K562 (cell line): ENCODE measurements around the gene SPOCK3. TPM values are rescaled to one million over a fixed set of nuclear protein-coding genes. Genes with fewer than 3 reads are reported as not detected.

ENCODE experiments used
- ATAC-seq: fragments of 200-7000 bp; cut with Tn5 transposase; 3 replicates; pipeline ENCODE4 v1.9.1; 2020; ENCODE audit warnings: moderate library complexity
- BruUV-seq: library from RNA; stranded (reverse); fragments of 400-500 nt; replicated peaks from 2 replicates; lab custom pipeline; 2021; lab: Mats Ljungman, UMichigan
- CTCF ChIA-PET: fragments of 300-600 bp; formaldehyde crosslinking; extraction: SDS; loops from one replicate; lab custom pipeline; 2021; ENCODE audit warnings: low intra/inter-chr PET ratio; lab: Yijun Ruan, JAX
- POLR2A ChIA-PET: fragments of 300-600, 350-650 bp; sonication (Branson Sonifier 250); formaldehyde crosslinking; extraction: SDS; loops from one replicate; lab custom pipeline; 2021; ENCODE audit warnings: antibody characterized with exemption, inconsistent platforms; lab: Yijun Ruan, JAX
- DNase-seq, 4 experiments: peaks; one replicate each; pipeline versions ENCODE4 v3.0.0 to v3.0.0-alpha.2; 2011 to 2018; ENCODE audit warnings: low spot score in 3 of 4, mixed read lengths in 3 of 4; ENCODE audit errors: extremely low read depth in 1 of 4
- FAIRE-seq: peaks from 2 replicates; lab custom pipeline; 2011; peaks lifted over from hg19 to GRCh38; lab: Jason Lieb, UNC
- H2AFZ ChIP-seq: 2 replicates; pipeline ENCODE4 v1.6.0; 2011; ENCODE audit warnings: low read depth, low read length, control low read depth, inconsistent platforms
- H3K27ac ChIP-seq: fragments of 200-600 bp; 3 replicates; pipeline ENCODE4 v1.8.0; 2011; ENCODE audit warnings: low read depth, mild to moderate bottlenecking, control low read depth, inconsistent platforms, low read length, moderate library complexity, mixed read lengths; ENCODE audit errors: extremely low read depth
- H3K27me3 ChIP-seq, 2 experiments: fragments of 300-600 bp in 1 of 2; 2 replicates in 1 of 2; 3 replicates in 1 of 2; pipeline versions ENCODE4 v1.6.0 to v1.8.0; 2011; ENCODE audit warnings: inconsistent platforms in 2 of 2, low read length in 2 of 2, mild to moderate bottlenecking in 1 of 2, mixed read lengths in 1 of 2, moderate library complexity in 1 of 2; ENCODE audit not compliant: control insufficient read depth in 2 of 2, insufficient read depth in 2 of 2
- H3K36me3 ChIP-seq: fragments of 300-600 bp; 3 replicates; pipeline ENCODE4 v1.8.0; 2011; ENCODE audit warnings: mild to moderate bottlenecking, low read length, inconsistent platforms; ENCODE audit not compliant: control insufficient read depth, insufficient read depth
- H3K4me1 ChIP-seq, 2 experiments: fragments of 200-600 bp in 1 of 2; replicated peaks in 1 of 2; 2 replicates in 1 of 2; 3 replicates in 1 of 2; pipeline versions ENCODE4 v1.5.1 to v1.8.0; 2011; ENCODE audit warnings: inconsistent platforms in 2 of 2, low read length in 2 of 2, mild to moderate bottlenecking in 1 of 2, mixed read lengths in 1 of 2, moderate library complexity in 1 of 2; ENCODE audit not compliant: control insufficient read depth in 2 of 2, insufficient read depth in 2 of 2
- H3K4me2 ChIP-seq: 2 replicates; pipeline ENCODE4 v1.6.1; 2011; ENCODE audit warnings: low read length, control low read depth, inconsistent platforms, mixed read lengths; ENCODE audit not compliant: insufficient read depth
- H3K4me3 ChIP-seq: fragments of 200-600 bp; sonication (generic), shearing (Covaris generic); 2 replicates; pipeline ENCODE4 v1.5.1; 2016; ENCODE audit warnings: control low read depth, inconsistent platforms
- H3K79me2 ChIP-seq: fragments of 200-600 bp; 3 replicates; pipeline ENCODE4 v1.8.0; 2011; ENCODE audit warnings: low read length, inconsistent platforms; ENCODE audit not compliant: control insufficient read depth, insufficient read depth
- H3K9ac ChIP-seq, 2 experiments: 2 replicates each; pipeline versions ENCODE4 v1.6.0 to v1.6.1; 2011; ENCODE audit warnings: low read depth in 2 of 2, low read length in 2 of 2, control low read depth in 1 of 2, inconsistent platforms in 1 of 2, mild to moderate bottlenecking in 1 of 2, mixed read lengths in 1 of 2; ENCODE audit not compliant: insufficient read depth in 1 of 2
- H3K9me1 ChIP-seq: one replicate; pipeline ENCODE4 v1.6.0; 2011; ENCODE audit warnings: inconsistent platforms, mild to moderate bottlenecking, low read length, moderate library complexity; ENCODE audit not compliant: control insufficient read depth, insufficient read depth
- H3K9me3 ChIP-seq: replicated peaks from 2 replicates; pipeline ENCODE4 v1.5.1; 2011; ENCODE audit warnings: low read depth, low read length, inconsistent platforms; ENCODE audit not compliant: control insufficient read depth, insufficient read depth
- H4K20me1 ChIP-seq: replicated peaks from 2 replicates; pipeline ENCODE4 v1.6.1; 2011; ENCODE audit warnings: low read length, inconsistent platforms, mixed read lengths; ENCODE audit not compliant: control insufficient read depth, insufficient read depth
- COPS2 ChIP-seq: fragments of 450-650 bp; conservative IDR thresholded peaks from 2 replicates; pipeline ENCODE4 v1.6.1; 2016; ENCODE audit warnings: mild to moderate bottlenecking, moderate library complexity
- DNMT1 ChIP-seq: fragments of 450-650 bp; IDR thresholded peaks from 2 replicates; pipeline ENCODE4 v1.6.1; 2016; ENCODE audit warnings: antibody characterized with exemption, mild to moderate bottlenecking
- HDAC8 ChIP-seq: fragments of 450-650 bp; IDR thresholded peaks from 2 replicates; pipeline ENCODE4 v1.6.1; 2016; ENCODE audit warnings: mild to moderate bottlenecking, missing genetic modification characterization, moderate library complexity, missing compliant biosample characterization
- NBN ChIP-seq: fragments of 450-650 bp; IDR thresholded peaks from 2 replicates; pipeline ENCODE4 v1.6.1; 2016; ENCODE audit warnings: low read depth, mild to moderate bottlenecking
- NR2F6 ChIP-seq: fragments of 450-650 bp; formaldehyde crosslinking; IDR thresholded peaks from 2 replicates; pipeline ENCODE4 v1.4.0; 2020; ENCODE audit warnings: mild to moderate bottlenecking
- RBM17 ChIP-seq: fragments of 200-400 bp; formaldehyde crosslinking; IDR thresholded peaks from 2 replicates; pipeline ENCODE4 v1.6.1; 2017; ENCODE audit warnings: low read depth, mild to moderate bottlenecking, low read length, borderline replicate concordance
- SIN3A ChIP-seq, 2 experiments: fragments of 150-350 bp in 1 of 2; IDR thresholded peaks; 2 replicates each; pipeline ENCODE4 v1.6.1; 2011 to 2016; ENCODE audit warnings: borderline replicate concordance in 2 of 2, low read depth in 2 of 2, low read length in 2 of 2, mild to moderate bottlenecking in 2 of 2, moderate library complexity in 2 of 2; ENCODE audit not compliant: control insufficient read depth in 1 of 2
- STAT5A ChIP-seq: IDR thresholded peaks from 2 replicates; pipeline ENCODE4 v1.6.1; 2012; ENCODE audit warnings: low read length, inconsistent platforms, borderline replicate concordance
- TFAM ChIP-seq: fragments of 250-450 bp; sonication (Bioruptor Pico); conservative IDR thresholded peaks from 2 replicates; pipeline ENCODE4 v1.5.0; 2021; ENCODE audit warnings: mild to moderate bottlenecking, moderate library complexity
- TSC22D4 ChIP-seq: fragments of 450-650 bp; IDR thresholded peaks from 2 replicates; pipeline ENCODE4 v1.6.1; 2016; ENCODE audit warnings: missing genetic modification characterization, missing biosample characterization, control low read depth
- ZBTB8A ChIP-seq: fragments of 450-650 bp; IDR thresholded peaks from 2 replicates; pipeline ENCODE4 v1.6.1; 2018; ENCODE audit warnings: mild to moderate bottlenecking, moderate library complexity; ENCODE audit not compliant: partially characterized antibody
- ZNF75A ChIP-seq: fragments of 450-650 bp; formaldehyde crosslinking; IDR thresholded peaks from 2 replicates; pipeline ENCODE4 v1.4.0; 2020; ENCODE audit warnings: mild to moderate bottlenecking
- ZNF764 ChIP-seq: fragments of 250-450 bp; sonication (Bioruptor Pico); IDR thresholded peaks from 2 replicates; pipeline ENCODE4 v1.4.0; 2020; ENCODE audit warnings: low read depth, mild to moderate bottlenecking, moderate library complexity
- in situ Hi-C: fragments of 300-500 bp; cut with MboI; formaldehyde crosslinking; loops from 4 replicates; pipeline ENCODE4 v1.15.0; 2018; ENCODE audit warnings: inconsistent platforms, mixed read lengths
- intact Hi-C: fragments of 100-400 bp; cut with micrococcal nuclease; formaldehyde crosslinking; loops from 2 replicates; pipeline ENCODE4 v1.14.2; 2022
- polyA plus RNA-seq, 8 experiments: library from polyadenylated mRNA; depleted of rRNA in 4 of 8; stranded (reverse) in 5 of 8; unstranded in 3 of 8; fragments of >200 nt; fragmentation: Nextera tagmentation in 2 of 8; fragmentation: Illumina TruSeq in 1 of 8; extraction: Ambion mirVana in 2 of 8; extraction: Trizol in 1 of 8; gene quantifications; 2 replicates each; pipeline versions ENCODE4 v1.2.1 to v1.2.3, GENCODE V29; 2011 to 2014; ENCODE audit warnings: inconsistent platforms in 1 of 8, missing spikeins in 1 of 8
- total RNA-seq, 7 experiments: library from RNA; depleted of rRNA in 6 of 7; stranded (reverse); fragments of >200 nt in 6 of 7; fragmentation: Illumina TruSeq in 2 of 7; extraction: Trizol in 2 of 7; gene quantifications; 2 replicates each; pipeline versions ENCODE4 v1.2.1 to v1.2.3, GENCODE V29; 2011 to 2021; ENCODE audit warnings: low replicate concordance in 1 of 7
- TF ChIP-seq, protein P1 (sequence below): fragments of 450-650 bp; IDR thresholded peaks from 2 replicates; pipeline ENCODE4 v1.6.1; 2017; ENCODE audit warnings: mild to moderate bottlenecking, moderate library complexity
- TF ChIP-seq, protein P2 (sequence below): conservative IDR thresholded peaks from 2 replicates; pipeline ENCODE4 v1.6.1; 2011; ENCODE audit warnings: low read depth, mild to moderate bottlenecking, low read length; ENCODE audit not compliant: control insufficient read depth
- TF ChIP-seq, protein P3 (sequence below): fragments of 450-650 bp; IDR thresholded peaks from 2 replicates; pipeline ENCODE4 v1.6.1; 2016; ENCODE audit warnings: mild to moderate bottlenecking

Gene SPOCK3
- total and polyA plus RNA-seq, 9 of the 15 experiments (the other 6 are each of a cell fraction or from before 2014, with no cell fraction given): not detected

DNA sequence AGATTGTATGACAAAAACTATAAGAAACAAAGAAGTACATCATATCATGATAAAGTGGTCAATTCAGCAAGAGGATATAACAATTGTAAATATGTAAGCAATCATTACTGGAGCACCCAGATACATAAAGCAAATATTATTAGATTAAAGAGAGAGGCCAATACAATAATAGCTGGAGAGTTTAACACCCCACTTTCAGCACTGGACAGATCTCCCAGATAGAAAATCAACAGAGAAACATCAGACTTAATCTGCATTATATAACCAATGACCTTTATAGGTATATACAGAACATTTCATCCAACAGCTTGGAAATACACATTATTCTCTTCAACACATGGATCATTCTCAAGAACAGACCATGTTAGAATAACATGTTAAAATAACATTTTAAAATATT lies 128.4 kb downstream of the SPOCK3 start:
- Histone ChIP-seq H3K9me1 (no peaks in the 10 kb centered on the region), H2AFZ (no peak overlapping the region), H3K36me3 (no peaks in the 10 kb centered on the region), H3K9ac (no peak overlapping the region), H3K4me2 (no peak overlapping the region), H3K4me1 (no peaks in the 10 kb centered on the region), H4K20me1 (no peaks in the 10 kb centered on the region), H3K9me3 (no peaks in the 10 kb centered on the region), H3K27ac (no peak overlapping the region), H3K4me3 (no peak overlapping the region), H3K79me2 (no peaks in the 10 kb centered on the region), H3K27me3 (no peaks in the 10 kb centered on the region)
- FAIRE-seq: no peak
- no peak for DNase-seq
- ChIA-PET CTCF (no interaction called here), POLR2A (no interaction called here)
- in situ Hi-C loops (no loop called here), intact Hi-C loops (no loop called here)
- no TSS peak for BruUV-seq
- TF ChIP-seq HDAC8: no peak
- TF ChIP-seq, protein P1, sequence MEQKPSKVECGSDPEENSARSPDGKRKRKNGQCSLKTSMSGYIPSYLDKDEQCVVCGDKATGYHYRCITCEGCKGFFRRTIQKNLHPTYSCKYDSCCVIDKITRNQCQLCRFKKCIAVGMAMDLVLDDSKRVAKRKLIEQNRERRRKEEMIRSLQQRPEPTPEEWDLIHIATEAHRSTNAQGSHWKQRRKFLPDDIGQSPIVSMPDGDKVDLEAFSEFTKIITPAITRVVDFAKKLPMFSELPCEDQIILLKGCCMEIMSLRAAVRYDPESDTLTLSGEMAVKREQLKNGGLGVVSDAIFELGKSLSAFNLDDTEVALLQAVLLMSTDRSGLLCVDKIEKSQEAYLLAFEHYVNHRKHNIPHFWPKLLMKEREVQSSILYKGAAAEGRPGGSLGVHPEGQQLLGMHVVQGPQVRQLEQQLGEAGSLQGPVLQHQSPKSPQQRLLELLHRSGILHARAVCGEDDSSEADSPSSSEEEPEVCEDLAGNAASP: no peak
- TF ChIP-seq STAT5A: no peak
- TF ChIP-seq TSC22D4 (tag): no peak
- TF ChIP-seq RBM17: no peak
- no peak for TF ChIP-seq TFAM (CRISPR knock-in tag)
- TF ChIP-seq, protein P2, sequence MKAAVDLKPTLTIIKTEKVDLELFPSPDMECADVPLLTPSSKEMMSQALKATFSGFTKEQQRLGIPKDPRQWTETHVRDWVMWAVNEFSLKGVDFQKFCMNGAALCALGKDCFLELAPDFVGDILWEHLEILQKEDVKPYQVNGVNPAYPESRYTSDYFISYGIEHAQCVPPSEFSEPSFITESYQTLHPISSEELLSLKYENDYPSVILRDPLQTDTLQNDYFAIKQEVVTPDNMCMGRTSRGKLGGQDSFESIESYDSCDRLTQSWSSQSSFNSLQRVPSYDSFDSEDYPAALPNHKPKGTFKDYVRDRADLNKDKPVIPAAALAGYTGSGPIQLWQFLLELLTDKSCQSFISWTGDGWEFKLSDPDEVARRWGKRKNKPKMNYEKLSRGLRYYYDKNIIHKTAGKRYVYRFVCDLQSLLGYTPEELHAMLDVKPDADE: no peak
- no peak for TF ChIP-seq ZNF764 (CRISPR knock-in tag)
- no peak for TF ChIP-seq ZNF75A (CRISPR knock-in tag)
- TF ChIP-seq NR2F6 (CRISPR knock-in tag): no peak
- no peak for TF ChIP-seq ZBTB8A
- no peak for TF ChIP-seq SIN3A (IDR thresholded peaks at IDR 0.05; ENCODE audit: borderline replicate concordance in 2 of 2, control insufficient read depth in 1 of 2, low read depth in 2 of 2, low read length in 2 of 2)
- no peak for TF ChIP-seq COPS2
- no peak for TF ChIP-seq DNMT1
- TF ChIP-seq NBN: no peak
- TF ChIP-seq, protein P3, sequence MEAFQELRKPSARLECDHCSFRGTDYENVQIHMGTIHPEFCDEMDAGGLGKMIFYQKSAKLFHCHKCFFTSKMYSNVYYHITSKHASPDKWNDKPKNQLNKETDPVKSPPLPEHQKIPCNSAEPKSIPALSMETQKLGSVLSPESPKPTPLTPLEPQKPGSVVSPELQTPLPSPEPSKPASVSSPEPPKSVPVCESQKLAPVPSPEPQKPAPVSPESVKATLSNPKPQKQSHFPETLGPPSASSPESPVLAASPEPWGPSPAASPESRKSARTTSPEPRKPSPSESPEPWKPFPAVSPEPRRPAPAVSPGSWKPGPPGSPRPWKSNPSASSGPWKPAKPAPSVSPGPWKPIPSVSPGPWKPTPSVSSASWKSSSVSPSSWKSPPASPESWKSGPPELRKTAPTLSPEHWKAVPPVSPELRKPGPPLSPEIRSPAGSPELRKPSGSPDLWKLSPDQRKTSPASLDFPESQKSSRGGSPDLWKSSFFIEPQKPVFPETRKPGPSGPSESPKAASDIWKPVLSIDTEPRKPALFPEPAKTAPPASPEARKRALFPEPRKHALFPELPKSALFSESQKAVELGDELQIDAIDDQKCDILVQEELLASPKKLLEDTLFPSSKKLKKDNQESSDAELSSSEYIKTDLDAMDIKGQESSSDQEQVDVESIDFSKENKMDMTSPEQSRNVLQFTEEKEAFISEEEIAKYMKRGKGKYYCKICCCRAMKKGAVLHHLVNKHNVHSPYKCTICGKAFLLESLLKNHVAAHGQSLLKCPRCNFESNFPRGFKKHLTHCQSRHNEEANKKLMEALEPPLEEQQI: no peak
- no peak for ATAC-seq
